ENCODE measurements around the gene FUT8. TPM values are rescaled to one million over a fixed set of nuclear protein-coding genes. Genes with fewer than 3 reads are reported as not detected.

The FUT8 gene
- total and polyA plus RNA-seq, 7 donors: 3.2 to 8.6 (median 5.5) TPM

DNA sequence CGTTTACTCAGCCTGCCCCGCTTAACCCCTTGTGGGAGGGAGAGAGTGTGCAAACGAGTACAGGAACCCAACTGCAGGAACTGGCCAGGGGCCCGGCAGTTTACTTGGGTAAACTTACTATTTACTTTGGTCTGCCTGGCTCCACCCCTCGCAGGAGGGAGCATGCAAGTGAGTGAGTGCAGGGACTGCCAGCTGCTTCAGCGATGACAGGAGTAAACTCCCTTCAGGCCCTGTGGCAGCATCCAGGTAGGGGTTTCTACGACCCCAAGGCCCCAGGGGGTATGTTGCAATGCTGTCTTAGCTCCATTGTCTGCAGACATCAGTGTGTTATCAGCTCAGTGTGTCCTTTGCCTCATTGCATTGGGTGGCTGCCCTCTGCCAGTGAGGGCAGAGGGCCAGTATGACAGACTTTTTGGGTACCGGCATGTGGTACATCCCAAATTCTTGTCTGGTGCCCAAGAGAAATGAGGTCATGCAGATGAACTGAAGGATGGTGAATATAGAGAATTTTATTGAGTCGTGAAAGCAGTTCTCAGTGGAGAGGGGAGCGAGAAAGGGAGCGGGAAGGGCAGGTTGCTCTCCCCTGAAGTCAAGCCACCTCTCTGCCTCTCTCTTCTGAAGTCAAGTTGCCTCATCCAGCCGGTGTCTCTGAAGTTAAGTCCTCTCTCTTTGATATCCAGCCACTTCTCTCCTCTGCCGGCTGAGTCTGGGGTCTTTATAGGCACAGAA is 181.8 kb downstream of the FUT8 start:
- Histone ChIP-seq H3K27me3 (ENCODE audit: insufficient read depth in 3 of 3, low read length in 2 of 3) (no peaks in the 10 kb centered on the region), H3K4me1 (no peaks in the 10 kb centered on the region), H3K9me3 (no peaks in the 10 kb centered on the region), H3K36me3 (ENCODE audit: insufficient read depth in 1 of 2, low read depth in 1 of 2) (no peaks in the 10 kb centered on the region), H3K27ac (no peak overlapping the region), H3K4me3 (no peak overlapping the region)
- TF ChIP-seq, protein P1, sequence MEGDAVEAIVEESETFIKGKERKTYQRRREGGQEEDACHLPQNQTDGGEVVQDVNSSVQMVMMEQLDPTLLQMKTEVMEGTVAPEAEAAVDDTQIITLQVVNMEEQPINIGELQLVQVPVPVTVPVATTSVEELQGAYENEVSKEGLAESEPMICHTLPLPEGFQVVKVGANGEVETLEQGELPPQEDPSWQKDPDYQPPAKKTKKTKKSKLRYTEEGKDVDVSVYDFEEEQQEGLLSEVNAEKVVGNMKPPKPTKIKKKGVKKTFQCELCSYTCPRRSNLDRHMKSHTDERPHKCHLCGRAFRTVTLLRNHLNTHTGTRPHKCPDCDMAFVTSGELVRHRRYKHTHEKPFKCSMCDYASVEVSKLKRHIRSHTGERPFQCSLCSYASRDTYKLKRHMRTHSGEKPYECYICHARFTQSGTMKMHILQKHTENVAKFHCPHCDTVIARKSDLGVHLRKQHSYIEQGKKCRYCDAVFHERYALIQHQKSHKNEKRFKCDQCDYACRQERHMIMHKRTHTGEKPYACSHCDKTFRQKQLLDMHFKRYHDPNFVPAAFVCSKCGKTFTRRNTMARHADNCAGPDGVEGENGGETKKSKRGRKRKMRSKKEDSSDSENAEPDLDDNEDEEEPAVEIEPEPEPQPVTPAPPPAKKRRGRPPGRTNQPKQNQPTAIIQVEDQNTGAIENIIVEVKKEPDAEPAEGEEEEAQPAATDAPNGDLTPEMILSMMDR (IDR thresholded peaks at IDR 0.05): no peak
- intact Hi-C loops (cut with DNase I): no loop called here
- DNase-seq (no peak), ATAC-seq (no peak)
- WGBS, 3 donors: 62 to 71% (median 64%) methylated on average over 13 of the region's 13 CpGs

DNA sequence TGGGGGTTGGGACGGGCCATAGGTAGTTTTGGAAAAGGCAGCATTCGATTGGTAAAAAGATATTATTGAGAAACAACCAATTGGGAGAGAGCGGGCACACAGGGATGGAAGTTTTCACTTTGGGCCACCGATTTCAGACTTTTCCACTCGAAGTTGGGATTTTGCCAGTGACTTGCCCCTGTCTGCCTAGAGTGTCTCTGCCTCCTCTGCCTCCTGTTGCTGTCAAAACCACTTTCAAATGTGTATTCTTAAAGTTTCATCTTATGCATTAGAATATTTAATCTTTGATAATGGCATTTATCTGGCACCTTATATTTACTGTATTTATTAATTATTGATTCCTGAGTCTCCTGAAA is 182.3 kb downstream of the FUT8 start:
- Histone ChIP-seq H3K4me1 (no peaks in the 10 kb centered on the region), H3K4me3 (no peak overlapping the region), H3K36me3 (ENCODE audit: insufficient read depth in 1 of 2, low read depth in 1 of 2) (no peaks in the 10 kb centered on the region), H3K9me3 (no peaks in the 10 kb centered on the region), H3K27ac (no peak overlapping the region), H3K27me3 (ENCODE audit: insufficient read depth in 3 of 3, low read length in 2 of 3) (no peaks in the 10 kb centered on the region)
- TF ChIP-seq, protein P1 (IDR thresholded peaks at IDR 0.05): no peak
- intact Hi-C loops (cut with DNase I): no loop called here
- no peak for ATAC-seq
- 85 to 92% (median 90%) methylated on average over 5 of the region's 5 CpGs for WGBS, 3 donors
- no peak for DNase-seq

- TF ChIP-seq, protein P1 (IDR thresholded peaks at IDR 0.05): no peak
- H3K27me3 ChIP-seq (ENCODE audit: insufficient read depth in 3 of 3, low read length in 2 of 3): no peaks in the 10 kb centered on the region
- H3K4me3 ChIP-seq: no peak overlapping the region
- no peaks in the 10 kb centered on the region for H3K36me3 ChIP-seq (ENCODE audit: insufficient read depth in 1 of 2, low read depth in 1 of 2)
- H3K27ac ChIP-seq: no peak overlapping the region
- H3K4me1 ChIP-seq: no peaks in the 10 kb centered on the region
- ATAC-seq (no peak), DNase-seq (no peak)
- no peaks in the 10 kb centered on the region for H3K9me3 ChIP-seq
- WGBS, 3 donors: 0 to 4% (median 2%) methylated on average over 1 of the region's 1 CpG
- intact Hi-C loops (cut with DNase I): no loop called here
Measured at GRCh38 chr14:65599375-65599774, 186.8 kb downstream of the FUT8 start.

- ATAC-seq: no peak
- 72 to 83% (median 78%) methylated on average over 3 of the region's 3 CpGs for WGBS, 3 donors
Measured at GRCh38 chr14:65600742-65601141, 188.2 kb downstream of the FUT8 start.

More at GRCh38 chr14:65600742-65601141, 188.2 kb downstream of the FUT8 start:
- Histone ChIP-seq H3K36me3 (ENCODE audit: insufficient read depth in 1 of 2, low read depth in 1 of 2) (no peaks in the 10 kb centered on the region), H3K4me1 (no peaks in the 10 kb centered on the region), H3K9me3 (no peaks in the 10 kb centered on the region), H3K27ac (no peak overlapping the region), H3K27me3 (ENCODE audit: insufficient read depth in 3 of 3, low read length in 2 of 3) (no peaks in the 10 kb centered on the region), H3K4me3 (no peak overlapping the region)
- intact Hi-C loops (cut with DNase I): no loop called here
- DNase-seq: no peak
- TF ChIP-seq, protein P1 (IDR thresholded peaks at IDR 0.05): no peak
